ENCODE measurements around the gene RNF181.

DNA sequence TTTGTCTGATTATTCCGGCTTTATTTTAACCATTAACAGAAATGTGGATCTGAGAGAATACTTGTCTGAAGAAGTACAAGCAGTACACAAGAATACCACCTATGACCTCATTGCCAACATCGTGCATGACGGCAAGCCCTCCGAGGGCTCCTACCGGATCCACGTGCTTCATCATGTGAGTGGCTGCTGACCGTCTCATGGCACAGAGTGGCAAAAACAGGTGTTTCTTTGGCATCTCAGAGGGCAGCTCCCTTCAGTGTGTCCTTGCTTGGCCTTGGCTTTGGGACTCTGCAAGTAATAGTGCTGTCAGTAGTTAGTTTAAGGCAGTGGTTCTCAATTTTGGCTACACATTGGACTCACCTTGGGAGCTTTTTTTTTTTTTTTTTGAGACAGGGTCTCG is 49.4 kb downstream of the RNF181 start:
- TF ChIP-seq GATA2 (IDR thresholded peaks at IDR 0.05; ENCODE audit: low read depth, low read length) (no peak), GATA3 (IDR thresholded peaks at IDR 0.05; ENCODE audit: low read depth, low read length) (no peak)
